GM19372 (cell line): ENCODE results near the gene MYL4.
A peak's percentile ranks its signal among the peaks of the same experiment; 100 is the strongest.
"Not testable (repeated sequence)": the region's sequence is repeated elsewhere in the genome, so short reads cannot be mapped to it uniquely, and the experiment has no call there.

Experiments
- ATAC-seq: cut with Tn5 transposase; IDR thresholded peaks from one replicate; pipeline ENCODE4 v1.9.1; 2021; ENCODE audit warnings: mild to moderate bottlenecking, low read depth, moderate library complexity; ENCODE audit not compliant: unreplicated experiment

The MYL4 gene

GRCh38 chr17:47208744-47209488 is at the start of gene MYL4:
Gene MYL4, plus strand, starts transcription at chr17:47209348. Its CDS starts 75 bp downstream, at chr17:47209423.
- no peak for ATAC-seq

GRCh38 chr17:47162013-47162622 is 47.0 kb upstream of the MYL4 start:
- ATAC-seq = no peak

GRCh38 chr17:47164263-47164662 is 44.9 kb upstream of the MYL4 start:
- ATAC-seq = no peak

GRCh38 chr17:47165137-47165536 is 44.0 kb upstream of the MYL4 start:
- ATAC-seq = no peak

DNA sequence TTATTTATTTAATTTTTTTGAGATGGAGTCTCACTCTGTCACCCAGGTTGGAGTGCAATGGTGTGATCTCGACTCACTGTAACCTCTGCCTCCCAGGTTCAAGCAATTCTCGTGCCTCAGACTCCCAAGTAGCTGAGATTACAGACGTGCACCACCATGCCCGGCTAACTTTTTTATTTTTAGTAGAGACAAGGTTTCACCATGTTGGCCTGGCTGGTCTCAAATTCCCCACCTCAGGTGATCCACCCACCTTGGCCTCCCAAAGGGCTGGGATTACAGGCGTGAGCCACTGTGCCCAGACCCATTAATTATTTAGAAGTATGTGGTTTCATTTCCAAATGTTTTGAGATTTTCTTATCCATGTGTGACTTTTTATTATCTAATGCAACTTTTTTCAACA is 42.3 kb upstream of the MYL4 start:
- ATAC-seq = not testable (repeated sequence)

DNA sequence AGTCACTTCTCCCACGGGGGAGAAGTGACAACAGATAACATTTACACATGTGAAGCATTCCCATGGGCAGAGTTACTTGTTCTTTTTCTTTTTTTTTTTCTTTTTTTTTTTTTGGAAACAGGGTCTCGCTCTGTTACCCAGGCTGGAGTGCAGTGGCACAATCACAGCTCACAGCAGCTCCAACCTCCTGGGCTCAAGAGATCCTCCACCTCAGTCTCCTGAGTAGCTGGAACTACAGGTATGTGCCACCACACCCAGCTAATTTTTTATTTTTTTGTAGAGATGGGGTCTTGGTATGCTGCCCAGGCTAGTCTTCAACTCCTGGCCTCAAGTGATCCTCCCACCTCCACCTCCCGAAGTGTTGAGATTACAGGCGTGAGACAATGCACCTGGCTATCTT is 40.3 kb upstream of the MYL4 start:
- not testable (repeated sequence) for ATAC-seq

GRCh38 chr17:47170710-47171109 is 38.4 kb upstream of the MYL4 start:
- ATAC-seq = no peak

DNA sequence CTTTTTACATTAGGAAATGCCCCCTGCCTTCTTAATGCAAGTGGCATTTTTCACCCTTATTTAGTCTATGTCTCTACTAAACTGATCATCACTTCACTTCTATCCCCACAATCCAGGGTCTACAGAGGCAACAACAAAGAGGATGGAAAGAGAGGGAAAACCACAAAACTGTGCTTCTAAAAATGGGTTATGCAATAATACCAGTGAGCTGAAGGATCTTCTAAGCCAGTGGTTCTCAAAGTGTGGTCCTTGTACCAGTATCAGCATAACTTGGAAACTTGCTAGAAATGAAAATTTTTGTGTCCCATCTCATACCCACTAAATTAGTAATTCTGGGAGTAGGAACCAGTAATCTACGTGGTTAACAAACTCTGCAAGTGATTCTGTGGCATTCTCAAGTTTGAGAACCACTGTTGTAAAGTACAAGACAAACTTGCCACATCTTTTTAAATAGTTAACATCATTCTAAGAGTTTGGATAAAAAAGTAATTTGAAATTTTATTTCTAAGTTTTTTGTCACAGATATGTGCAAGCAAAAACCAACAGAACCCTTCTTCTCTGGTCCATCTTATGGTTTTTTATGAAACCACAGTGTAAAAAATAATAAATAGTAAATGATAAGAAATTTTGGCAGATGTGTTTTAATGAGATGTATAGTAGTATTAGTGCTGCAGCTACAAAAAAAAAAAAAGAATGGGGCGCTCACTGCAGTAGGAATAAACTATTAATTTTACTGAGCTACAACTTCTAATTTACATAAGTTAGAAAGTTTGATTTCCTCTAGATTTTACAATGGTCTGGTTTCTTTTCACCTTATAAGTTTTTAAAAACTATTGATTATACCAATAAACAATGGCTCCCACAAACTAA is 36.2 kb upstream of the MYL4 start:
- ATAC-seq = no peak

DNA sequence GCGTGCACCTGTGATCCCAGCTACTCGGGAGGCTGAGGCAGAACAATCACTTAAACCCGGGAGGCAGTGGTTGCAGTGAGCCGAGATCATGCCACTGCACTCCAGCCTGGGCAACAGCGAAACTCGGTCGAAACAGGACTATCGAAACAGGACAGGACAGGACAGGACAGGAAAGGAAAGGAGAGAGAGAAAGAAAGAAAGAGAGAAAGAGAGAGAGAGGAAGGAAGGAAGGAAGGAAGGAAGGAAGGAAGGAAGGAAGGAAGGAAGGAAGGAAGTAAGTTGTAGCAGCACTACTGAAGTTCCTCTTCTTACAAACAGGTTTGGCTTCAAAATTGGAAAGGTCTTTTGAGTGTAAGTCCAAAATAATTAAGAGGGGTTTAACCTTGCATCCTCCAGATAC is 34.3 kb upstream of the MYL4 start:
- not testable (repeated sequence) for ATAC-seq

- no peak for ATAC-seq
Measured at GRCh38 chr17:47176389-47176826, 32.7 kb upstream of the MYL4 start.

- ATAC-seq = no peak
Measured at GRCh38 chr17:47177261-47177660, 31.9 kb upstream of the MYL4 start.

- ATAC-seq = no peak
Measured at GRCh38 chr17:47179141-47179540, 30.0 kb upstream of the MYL4 start.

GRCh38 chr17:47180337-47180736 is 28.8 kb upstream of the MYL4 start:
- no peak for ATAC-seq

DNA sequence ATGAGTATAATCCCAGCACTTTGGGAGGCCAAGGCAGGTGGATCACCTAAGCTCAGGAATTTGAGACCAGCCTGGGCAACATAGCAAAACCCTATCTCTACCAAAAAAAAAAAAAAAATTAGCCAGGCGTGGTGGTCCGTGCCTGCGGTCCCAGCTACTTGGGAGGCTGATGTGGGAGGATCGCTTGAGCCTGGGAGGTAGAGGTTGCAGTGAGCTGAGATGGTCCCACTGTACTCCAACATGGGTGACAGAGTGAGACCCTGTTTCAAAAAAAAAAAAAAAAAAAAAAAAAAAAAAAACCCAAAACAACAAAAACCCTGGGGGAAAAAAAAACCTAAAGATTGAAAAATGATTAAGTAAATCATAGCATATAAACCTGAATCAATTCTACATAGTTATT is 28.2 kb upstream of the MYL4 start:
- ATAC-seq = not testable (repeated sequence)

- ATAC-seq = no peak
Measured at GRCh38 chr17:47184681-47185080, 24.5 kb upstream of the MYL4 start.

DNA sequence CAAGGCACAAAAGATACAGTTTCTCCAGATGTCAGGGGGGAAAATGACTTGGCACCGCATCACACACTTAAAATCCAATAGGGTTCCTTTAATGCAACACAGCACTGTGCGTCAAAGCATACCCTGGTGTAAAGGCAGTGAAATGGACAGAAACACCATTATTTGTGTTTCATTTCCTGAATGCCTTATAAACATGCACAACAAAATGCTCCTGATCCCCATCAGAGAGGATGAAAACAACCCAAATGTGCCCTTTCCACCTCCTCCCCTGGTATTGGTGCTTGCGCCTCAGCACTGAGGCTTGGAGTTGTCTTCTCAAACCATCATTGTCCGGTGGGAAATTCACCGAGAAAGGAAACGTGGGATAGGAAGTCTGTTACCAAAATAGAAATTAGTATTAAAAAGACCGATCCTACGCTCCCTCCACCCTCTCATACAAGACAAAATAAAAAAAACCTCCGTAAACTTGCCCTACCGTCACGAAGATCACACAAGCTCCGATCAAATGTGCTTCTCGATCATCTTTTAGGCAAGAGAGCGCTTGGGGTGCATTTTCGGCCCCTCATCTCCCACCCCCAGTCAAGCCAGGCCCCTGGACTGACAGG is 20.8 kb upstream of the MYL4 start:
- no peak for ATAC-seq

DNA sequence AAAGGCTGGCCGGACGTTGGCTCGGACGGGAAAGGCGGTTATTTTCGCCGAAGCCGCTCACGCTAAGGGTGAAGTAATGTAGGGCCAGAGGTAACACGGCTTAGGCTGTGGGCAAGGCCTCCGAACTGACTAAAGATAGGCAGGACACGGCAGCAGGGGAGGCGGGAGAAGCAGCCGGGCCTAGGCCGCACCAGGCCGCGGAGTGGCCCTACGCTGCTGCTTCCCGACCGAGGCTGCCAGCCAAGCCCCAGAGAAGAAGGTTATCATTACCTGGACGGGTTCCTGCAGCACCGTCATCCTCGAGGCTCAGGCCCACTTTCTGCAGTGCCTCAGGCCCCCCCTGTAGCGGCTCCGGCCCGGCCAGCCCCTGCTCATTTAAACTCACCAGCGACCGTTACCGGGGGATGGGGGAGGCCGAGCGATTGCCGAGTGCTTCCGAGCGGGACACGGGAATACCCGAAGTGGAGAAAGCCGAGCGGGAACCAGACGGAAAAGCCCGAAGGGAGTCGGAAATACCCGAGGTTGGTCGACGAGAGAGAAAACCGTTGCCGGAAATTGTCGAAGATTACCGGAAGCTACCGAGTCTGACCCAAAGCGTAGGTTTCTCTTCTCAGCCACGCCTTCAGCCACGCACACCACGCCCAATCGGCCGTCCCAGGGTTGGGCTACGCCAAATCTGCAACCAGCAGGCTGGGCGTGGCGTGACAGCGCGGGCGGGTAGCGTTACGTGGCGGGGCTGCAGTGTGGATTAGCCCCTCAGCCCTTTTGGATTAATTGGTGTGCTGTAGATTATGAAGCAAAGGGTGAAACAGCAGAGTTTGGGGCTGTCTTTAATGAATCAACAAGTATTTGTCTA is 20.0 kb upstream of the MYL4 start, which contains the start of gene CDC27:
TSS of gene CDC27 (minus strand) at position 420 of the 856 bp plus-strand sequence. CDS start at position 297, 123 bp downstream.
- peak; percentile 87 for ATAC-seq

DNA sequence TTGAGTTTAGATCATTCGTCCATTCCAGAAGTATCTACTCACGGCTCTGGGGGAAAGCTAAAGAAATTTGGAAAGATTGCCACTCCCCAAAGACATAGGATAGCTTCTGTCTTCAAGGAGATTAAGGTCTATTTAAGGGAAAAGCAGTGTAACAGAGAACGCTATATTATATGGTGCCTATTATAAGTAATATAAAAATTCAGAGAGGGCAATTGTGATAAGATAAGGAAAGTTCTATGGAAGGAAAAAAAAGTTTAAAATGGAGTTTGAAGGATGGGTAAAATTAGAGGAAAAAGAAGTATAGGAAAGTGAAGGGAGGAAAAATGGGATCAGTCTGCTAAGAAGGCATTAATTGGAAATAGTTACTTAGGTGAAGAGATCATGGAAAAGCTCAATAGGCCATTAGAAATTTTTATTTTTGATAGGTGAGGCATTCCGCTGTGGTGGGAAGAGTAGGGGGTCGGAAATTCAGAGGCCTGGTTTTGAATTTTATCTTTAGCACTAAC is 19.4 kb upstream of the MYL4 start:
- no peak for ATAC-seq

DNA sequence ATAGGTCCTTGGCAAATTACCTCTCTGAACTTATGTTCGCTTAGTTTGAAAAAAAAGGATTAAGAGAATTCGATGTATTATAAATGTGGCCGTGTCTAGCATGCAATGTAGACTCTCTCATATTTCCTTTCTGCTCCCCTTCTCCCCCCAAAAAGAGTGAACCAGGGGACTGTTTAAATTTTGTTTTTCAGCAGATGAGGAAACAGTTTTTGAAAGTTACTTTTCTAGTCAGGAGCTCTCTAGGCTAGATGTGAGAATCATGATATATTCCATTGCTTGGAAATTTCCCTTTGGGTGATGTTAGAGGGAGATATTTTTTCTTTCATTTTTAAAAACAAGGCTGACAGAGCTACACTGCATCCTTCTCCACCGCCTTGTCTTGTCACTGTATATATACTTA is 18.9 kb upstream of the MYL4 start:
- no peak for ATAC-seq

- ATAC-seq = no peak
Measured at GRCh38 chr17:47190770-47191169, 18.4 kb upstream of the MYL4 start.
